ENCODE results near the gene DYSF.

Gene DYSF

DNA sequence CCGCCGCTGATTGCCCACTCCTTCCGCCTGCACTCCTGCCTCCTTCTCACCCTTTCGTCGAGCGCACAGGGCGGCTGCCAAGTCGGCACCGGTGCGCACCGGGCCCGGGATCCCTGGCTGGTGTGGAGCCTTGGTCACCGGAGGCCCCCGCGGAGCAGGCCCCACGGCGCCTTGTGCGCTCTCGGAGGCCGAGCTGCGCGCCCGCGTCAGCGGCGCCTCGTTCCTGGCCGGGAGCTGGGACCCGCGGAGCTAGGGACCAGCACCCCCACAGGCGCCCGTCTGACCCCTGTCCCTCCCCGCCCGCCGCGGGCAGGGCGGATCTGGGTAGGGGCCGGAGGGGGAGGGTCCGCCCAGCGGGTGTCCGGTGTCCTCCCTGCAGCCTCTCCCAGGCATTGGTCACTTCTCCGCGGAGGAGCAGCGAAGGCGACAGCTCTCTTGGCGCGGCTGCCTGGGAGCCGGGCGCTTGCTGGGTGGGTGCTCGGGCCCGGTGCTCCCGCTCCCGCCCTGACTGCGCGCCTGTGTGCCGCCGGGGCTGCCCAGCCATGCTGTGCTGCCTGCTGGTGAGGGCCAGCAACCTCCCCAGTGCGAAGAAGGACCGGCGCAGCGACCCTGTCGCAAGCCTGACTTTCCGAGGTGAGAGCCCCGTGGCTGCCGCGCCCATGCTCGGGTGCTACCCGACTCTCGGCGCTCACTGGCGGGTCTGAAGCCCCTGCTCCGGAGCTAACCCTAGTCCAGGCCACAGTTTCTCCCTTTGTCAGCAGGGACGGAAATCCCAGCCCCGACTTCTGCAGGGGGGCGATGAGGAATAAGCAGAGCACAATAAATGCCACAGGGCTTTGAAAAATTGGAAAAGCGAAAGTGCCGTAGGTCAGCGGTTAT is 13.2 kb downstream of the DYSF start:
- Histone ChIP-seq H3K4me1 (ENCODE audit: low read depth, poor library complexity, severe bottlenecking) (no peaks in the 10 kb centered on the region), H2AFZ (ENCODE audit: low read depth) (no peak overlapping the region), H3K36me3 (ENCODE audit: insufficient read depth) (no peaks in the 10 kb centered on the region), H3K9ac (no peak overlapping the region), H3K79me2 (ENCODE audit: insufficient read depth, low read depth) (no peaks in the 10 kb centered on the region), H3K27ac (no peak overlapping the region), H3K4me2 (no peak overlapping the region), H4K20me1 (ENCODE audit: insufficient read depth) (no peaks in the 10 kb centered on the region), H3K4me3 (IDR thresholded peaks at IDR 0.05; ENCODE audit: insufficient read depth, low read depth, low read length) (no peak overlapping the region), H3K27me3 (ENCODE audit: insufficient read depth, low read depth) (no peaks in the 10 kb centered on the region)
- TF ChIP-seq, protein P1, sequence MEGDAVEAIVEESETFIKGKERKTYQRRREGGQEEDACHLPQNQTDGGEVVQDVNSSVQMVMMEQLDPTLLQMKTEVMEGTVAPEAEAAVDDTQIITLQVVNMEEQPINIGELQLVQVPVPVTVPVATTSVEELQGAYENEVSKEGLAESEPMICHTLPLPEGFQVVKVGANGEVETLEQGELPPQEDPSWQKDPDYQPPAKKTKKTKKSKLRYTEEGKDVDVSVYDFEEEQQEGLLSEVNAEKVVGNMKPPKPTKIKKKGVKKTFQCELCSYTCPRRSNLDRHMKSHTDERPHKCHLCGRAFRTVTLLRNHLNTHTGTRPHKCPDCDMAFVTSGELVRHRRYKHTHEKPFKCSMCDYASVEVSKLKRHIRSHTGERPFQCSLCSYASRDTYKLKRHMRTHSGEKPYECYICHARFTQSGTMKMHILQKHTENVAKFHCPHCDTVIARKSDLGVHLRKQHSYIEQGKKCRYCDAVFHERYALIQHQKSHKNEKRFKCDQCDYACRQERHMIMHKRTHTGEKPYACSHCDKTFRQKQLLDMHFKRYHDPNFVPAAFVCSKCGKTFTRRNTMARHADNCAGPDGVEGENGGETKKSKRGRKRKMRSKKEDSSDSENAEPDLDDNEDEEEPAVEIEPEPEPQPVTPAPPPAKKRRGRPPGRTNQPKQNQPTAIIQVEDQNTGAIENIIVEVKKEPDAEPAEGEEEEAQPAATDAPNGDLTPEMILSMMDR (conservative IDR thresholded peaks at IDR 0.05; ENCODE audit: low read depth, low read length) = no peak

DNA sequence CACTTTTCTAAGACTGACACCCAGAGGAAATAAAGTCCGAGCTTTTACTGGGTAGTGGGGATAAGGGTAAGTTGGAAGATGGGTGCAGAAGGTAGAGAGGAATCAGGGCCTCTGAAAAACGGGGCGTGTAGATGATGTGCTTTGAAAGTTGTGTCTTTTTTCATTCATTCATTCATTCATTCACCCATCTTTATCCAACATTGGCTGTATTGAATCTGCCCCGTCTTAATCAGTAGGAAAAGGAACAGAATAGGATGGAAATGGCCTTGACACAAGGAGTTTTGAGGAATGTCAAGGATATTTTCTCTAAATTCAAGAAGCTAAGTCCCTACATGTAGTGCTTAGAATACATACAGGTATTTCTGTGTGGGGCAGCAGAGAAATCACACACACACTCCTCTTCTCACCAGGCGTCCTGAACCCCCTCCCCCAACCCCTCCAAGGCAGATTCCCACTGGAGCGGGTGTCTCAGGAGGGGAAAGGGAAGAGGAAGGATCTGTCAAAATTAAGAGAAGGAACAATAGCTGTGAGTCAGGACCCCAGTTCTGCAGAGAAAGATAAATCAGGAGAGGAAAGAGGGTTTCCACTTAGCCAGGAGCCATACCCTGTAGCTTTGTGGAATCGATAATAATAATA is 13.9 kb downstream of the DYSF start:
- H3K27ac ChIP-seq = no peak overlapping the region
- no peak overlapping the region for H3K4me3 ChIP-seq (IDR thresholded peaks at IDR 0.05; ENCODE audit: insufficient read depth, low read depth, low read length)

DNA sequence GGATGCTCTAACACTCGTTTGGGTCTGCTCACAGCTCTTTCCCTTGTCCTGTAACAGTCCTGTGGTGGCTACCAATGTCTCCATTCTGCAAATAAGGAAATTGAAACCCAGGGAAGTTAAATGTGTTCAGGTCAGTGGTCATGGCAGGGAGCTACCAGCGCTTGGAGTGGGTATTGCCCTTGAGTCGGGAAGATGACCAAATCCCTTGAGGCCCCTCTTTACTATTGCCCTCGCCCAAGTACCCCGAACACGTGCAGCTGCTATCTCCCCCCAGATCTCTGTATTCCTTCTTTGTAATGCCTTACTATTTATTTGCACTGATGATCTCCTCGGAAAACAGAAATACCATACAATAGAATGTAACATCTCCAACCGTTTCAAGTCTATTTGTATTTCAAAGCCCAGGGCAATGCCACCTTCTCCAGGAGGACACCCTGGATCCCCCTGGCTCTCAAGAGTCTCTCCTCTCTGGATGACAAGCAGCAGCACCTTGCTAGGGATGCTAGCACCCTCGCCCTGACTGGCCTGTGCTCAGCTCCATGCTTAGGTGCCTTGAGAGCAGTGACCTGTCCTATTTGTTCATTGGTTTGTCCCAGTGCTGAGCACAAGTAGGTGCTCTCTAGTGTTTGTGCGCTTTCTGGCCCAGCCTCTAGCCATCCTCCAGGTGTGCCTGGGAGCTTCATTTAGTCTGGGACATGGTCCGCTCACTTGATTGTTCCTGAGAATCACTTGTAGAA is 15.1 kb downstream of the DYSF start:
- Histone ChIP-seq H3K36me3 (ENCODE audit: insufficient read depth) (no peaks in the 10 kb centered on the region), H2AFZ (ENCODE audit: low read depth) (no peak overlapping the region), H3K27ac (no peak overlapping the region), H3K4me1 (ENCODE audit: low read depth, poor library complexity, severe bottlenecking) (no peaks in the 10 kb centered on the region), H3K9ac (no peak overlapping the region), H4K20me1 (ENCODE audit: insufficient read depth) (no peaks in the 10 kb centered on the region), H3K27me3 (ENCODE audit: insufficient read depth, low read depth) (no peaks in the 10 kb centered on the region), H3K4me2 (no peak overlapping the region), H3K4me3 (IDR thresholded peaks at IDR 0.05; ENCODE audit: insufficient read depth, low read depth, low read length) (no peak overlapping the region), H3K79me2 (ENCODE audit: insufficient read depth, low read depth) (no peaks in the 10 kb centered on the region)
- TF ChIP-seq, protein P1 (conservative IDR thresholded peaks at IDR 0.05; ENCODE audit: low read depth, low read length) = no peak

More for the DNA sequence above, 13.9 kb downstream of the DYSF start:
- no peak overlapping the region for H3K4me2 ChIP-seq
- TF ChIP-seq, protein P1 (conservative IDR thresholded peaks at IDR 0.05; ENCODE audit: low read depth, low read length) = no peak
- no peaks in the 10 kb centered on the region for H3K36me3 ChIP-seq (ENCODE audit: insufficient read depth)
- no peaks in the 10 kb centered on the region for H3K4me1 ChIP-seq (ENCODE audit: low read depth, poor library complexity, severe bottlenecking)
- no peak overlapping the region for H2AFZ ChIP-seq (ENCODE audit: low read depth)
- no peaks in the 10 kb centered on the region for H4K20me1 ChIP-seq (ENCODE audit: insufficient read depth)
- H3K79me2 ChIP-seq (ENCODE audit: insufficient read depth, low read depth) = no peaks in the 10 kb centered on the region
- H3K27me3 ChIP-seq (ENCODE audit: insufficient read depth, low read depth) = no peaks in the 10 kb centered on the region
- no peak overlapping the region for H3K9ac ChIP-seq

DNA sequence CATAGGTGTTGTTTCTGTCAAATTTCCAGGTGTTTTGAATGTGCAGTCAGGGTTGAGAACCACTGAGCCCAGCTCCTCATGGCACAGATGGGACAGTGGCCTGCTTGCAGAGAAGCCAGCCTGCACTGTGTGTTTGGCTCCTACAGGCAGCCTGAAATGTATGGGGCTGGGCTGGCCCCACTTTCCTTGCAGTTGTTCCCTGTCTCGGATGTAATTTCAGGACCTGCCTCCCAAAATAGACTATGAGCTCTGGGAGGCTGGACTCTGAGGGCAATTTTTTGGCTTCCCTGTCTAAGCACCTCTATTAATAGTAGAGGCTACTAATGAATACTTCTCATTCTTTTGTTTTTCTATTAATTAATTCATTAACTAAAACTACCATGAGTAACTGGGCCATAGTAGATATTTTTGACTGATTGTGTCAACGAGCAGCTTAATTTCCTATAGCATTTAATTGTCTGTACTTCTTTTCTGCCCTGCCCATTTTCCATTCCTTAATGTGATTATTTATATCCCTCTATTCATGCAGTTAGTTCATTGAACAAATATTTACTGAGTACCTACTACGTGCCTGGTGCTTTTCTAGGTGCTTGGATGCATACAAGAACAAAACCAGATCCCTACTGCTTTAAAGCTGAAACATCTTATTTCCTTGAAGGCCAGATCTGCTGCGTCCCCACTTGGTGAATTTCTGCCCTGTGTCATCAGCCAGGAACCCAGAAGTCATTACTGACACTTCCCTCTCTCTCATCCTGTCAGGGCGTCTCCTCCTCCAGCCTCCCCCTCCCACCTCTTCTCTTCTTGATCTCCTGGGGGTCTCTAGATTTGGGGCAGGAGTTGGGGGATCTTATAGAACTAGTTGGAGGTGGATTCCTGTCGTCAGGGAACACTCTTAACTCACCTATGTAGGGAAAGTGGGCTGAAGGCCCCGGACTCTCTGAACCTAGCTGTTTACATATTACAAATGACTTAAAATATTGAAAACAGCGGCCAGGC is 16.3 kb downstream of the DYSF start:
- Histone ChIP-seq H3K27me3 (ENCODE audit: insufficient read depth, low read depth) (no peaks in the 10 kb centered on the region), H3K27ac (no peak overlapping the region), H3K4me2 (no peak overlapping the region), H2AFZ (ENCODE audit: low read depth) (no peak overlapping the region), H3K4me1 (ENCODE audit: low read depth, poor library complexity, severe bottlenecking) (no peaks in the 10 kb centered on the region), H4K20me1 (ENCODE audit: insufficient read depth) (no peaks in the 10 kb centered on the region), H3K79me2 (ENCODE audit: insufficient read depth, low read depth) (no peaks in the 10 kb centered on the region), H3K36me3 (ENCODE audit: insufficient read depth) (no peaks in the 10 kb centered on the region), H3K4me3 (IDR thresholded peaks at IDR 0.05; ENCODE audit: insufficient read depth, low read depth, low read length) (no peak overlapping the region), H3K9ac (no peak overlapping the region)
- TF ChIP-seq, protein P1 (conservative IDR thresholded peaks at IDR 0.05; ENCODE audit: low read depth, low read length) = no peak
